NCI-H128 (cell line): Measurements from ENCODE around the gene MICALL2.
"Not testable (repeated sequence)": the region's sequence is repeated elsewhere in the genome, so short reads cannot be mapped to it uniquely, and the experiment has no call there.

Source experiments
- DNase-seq: peaks from one replicate; lab custom pipeline; 2025; ENCODE audit not compliant: unreplicated experiment; lab: John Stamatoyannopoulos, UW

Gene MICALL2

DNA sequence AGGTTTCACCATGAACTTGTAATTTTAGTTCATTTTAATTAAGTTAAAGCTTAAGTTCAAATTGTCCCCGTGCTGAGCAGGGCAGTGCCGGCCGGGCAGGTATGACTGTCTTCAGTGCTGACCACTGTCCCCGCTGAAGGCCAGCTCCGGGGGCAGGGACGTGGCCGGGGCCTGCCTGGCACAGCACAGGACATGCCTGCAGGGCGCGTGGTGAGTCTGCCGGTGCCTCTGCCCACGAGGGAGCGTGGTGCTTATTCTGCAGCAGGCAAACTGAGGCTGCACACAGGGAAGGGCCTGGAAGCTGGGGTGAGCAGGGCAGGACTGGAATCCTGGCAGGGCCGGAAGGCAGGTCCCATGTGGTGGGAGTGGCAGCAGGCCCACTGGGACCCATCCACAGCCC, 9.8 kb downstream of the MICALL2 start:
- no peak for DNase-seq

DNA sequence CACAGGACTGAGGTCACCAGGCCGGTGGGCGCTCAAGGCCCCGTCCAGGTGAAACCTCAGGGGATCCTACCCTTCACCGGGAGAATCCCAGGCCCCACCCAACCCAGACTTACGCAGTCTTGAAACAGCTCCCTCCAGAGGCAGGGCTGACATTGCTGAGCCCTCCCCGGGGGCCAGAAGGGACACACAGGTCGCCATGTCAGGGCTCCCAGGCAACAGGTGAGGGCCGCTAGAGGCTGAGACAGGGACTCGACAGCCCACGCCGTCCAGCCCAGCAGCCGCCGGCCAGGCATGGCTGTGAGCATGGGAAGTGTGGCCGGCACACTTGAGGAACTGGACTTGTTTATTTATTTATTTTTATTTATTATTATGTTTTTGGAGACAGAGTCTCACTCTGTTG, 10.3 kb downstream of the MICALL2 start:
- DNase-seq, result no peak

DNA sequence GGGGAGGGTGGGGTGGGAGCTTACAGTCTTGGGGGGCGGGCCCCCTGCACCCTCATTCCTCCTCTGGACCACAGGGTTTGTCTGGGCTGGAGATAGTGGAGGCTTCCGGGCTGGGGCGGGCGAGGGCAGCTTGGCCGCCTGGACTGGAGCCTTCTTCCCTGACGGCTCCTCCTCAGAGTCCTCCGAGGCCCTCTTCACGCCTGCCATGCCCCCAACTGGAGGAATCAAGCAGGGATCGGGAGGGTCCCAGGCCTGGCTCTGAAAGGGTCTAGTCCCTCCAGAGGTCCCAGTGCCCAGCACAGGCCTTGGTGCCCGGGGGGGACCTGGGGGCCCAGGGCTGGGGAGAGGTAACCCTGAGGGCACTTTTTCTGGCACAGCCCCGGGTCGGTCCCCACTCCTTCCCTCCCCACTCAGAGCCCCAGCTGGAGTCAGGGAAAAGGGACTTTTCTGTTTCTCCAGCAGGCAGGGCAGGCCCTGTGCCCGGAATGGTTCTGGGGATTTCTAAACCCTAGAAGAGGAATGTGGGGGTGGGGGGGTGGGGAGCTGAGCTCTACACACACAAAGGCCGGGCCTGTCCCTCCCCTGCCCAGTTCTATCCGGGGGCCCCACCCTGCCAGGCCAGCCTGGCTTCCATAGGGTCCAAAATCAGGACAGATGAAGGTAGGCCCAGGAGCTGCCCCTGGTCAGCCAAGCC, 11.6 kb downstream of the MICALL2 start:
- DNase-seq, result no peak

DNA sequence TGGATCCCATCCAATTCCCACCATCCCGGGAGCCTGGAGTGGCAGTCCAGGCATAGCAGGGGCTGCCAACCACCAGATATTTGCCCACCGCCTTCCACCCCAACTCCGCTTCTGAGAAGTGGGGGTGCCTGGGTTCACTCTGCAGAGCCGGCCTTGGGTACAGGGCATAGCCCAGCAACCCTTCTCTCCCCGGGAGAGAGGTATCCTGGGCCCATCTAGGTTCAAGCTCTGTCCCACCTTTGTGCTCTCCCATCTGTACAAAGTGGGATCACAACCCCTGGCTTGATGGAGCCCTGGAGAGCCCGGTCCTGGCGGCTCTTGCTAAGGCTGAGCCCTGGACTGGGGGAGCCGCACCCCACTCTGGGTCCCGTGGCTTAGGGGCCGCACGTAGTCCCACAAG, 12.2 kb downstream of the MICALL2 start:
- no peak for DNase-seq

DNA sequence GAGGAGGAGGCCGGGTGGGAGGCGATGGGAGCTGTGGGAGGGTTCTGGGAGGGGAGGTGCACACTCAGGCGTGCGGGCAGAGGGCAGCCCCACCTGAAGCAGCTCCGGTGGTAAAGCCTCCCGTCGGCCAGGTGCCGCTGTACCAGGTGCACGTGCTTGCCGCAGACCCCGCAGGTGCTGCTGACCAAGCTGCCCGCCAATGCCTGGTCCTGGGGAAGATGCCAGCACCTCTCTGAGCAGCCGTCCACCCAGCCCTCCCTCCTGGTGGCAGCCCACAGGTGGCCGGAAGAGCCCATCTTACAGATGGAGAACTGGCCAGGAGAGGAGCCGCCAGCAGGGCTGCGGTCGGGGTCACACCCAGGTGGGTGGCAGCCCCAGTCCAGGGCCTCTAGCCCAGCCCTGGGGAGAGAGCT, 12.6 kb downstream of the MICALL2 start:
- no peak for DNase-seq

DNA sequence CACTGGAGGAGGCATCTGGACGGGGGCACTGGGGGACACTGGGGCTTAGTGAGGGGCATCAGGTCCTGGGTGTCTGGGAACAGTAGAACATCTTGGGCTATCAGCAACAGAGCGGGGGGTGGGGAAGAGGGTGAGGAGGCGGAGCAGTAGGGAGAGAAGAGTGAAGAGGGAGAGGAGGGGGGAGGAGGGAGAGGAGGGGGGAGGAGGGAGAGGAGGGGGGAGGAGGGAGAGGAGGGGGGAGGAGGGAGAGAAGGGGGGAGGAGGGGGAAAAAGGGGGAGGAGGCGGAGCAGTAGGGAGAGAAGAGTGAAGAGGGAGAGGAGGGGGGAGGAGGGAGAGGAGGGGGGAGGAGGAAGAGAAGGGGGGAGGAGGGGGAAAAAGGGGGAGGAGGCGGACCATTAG, 13.2 kb downstream of the MICALL2 start:
- not testable (repeated sequence) for DNase-seq

DNA sequence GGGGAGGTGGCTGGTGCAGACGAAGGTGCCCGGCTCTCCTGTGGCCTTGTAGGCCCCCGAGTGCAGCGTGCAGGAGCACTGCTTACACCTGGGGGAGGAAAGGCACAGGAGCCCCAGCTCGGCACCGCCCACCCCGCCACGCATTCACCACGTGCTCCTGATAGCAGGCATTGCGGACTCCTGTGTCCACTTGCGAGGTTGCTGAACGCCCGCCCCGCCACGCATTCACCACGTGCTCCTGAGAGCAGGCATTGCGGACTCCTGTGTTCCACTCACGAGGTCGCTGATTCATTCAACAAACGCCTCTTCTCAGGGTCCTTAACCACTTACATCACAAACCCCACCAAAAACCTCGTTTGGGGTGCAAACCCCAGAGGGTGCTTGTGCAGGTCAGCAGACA, 13.9 kb downstream of the MICALL2 start:
- no peak for DNase-seq

DNA sequence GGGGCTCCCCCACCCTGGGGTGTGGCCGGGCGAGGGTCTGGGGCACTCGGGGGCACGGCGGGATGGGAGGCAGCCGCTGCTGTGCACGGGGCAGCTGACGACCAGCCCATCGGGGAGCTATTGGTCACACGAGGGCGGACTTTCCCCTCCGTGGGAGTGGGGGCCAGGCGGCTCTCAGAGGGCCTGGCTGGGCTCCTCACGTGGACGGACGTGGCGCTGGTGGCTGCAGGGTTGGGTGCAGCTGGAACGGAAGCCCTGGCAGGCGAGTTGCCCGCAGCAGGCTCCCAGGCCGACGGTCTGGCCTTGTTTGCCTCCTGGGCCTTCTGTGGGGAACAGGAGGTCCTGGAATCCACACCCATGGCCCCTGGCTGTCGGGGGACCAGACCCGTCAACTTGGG, 14.3 kb downstream of the MICALL2 start:
- DNase-seq, result no peak

DNA sequence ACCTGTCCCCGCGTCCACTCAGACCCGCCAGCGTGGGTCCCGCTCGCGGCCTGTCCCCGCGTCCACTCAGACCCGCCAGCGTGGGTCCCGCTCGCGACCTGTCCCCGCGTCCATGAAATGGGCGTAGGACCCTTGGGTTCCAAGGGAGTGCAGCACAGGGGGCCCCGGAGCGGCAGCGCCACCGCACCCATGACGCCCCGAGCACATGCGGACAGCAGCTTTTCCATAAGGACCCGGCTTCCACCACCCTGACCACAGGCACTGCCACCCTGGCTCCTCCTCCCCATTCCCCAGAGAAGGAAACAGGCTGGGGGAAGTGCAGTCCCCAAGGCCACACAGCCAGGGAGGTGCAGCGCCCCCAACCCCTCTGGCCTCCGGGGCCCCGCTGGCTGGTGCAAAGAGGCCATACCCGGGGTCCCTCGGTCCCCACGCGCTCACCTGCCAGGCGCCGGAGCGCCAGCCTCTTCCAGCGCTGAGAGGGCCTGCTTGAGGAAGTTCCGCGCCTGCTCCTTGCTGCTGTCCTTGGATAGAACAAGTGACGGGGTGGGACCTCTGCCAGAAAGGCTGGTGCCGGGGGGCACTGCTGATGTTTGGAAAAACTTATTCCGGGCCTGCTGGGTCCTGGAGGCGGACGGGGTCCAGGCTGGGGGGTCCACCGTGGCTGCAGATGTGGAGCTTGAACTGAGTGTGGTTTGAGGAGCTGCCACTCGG, 14.9 kb downstream of the MICALL2 start:
- no peak for DNase-seq

DNA sequence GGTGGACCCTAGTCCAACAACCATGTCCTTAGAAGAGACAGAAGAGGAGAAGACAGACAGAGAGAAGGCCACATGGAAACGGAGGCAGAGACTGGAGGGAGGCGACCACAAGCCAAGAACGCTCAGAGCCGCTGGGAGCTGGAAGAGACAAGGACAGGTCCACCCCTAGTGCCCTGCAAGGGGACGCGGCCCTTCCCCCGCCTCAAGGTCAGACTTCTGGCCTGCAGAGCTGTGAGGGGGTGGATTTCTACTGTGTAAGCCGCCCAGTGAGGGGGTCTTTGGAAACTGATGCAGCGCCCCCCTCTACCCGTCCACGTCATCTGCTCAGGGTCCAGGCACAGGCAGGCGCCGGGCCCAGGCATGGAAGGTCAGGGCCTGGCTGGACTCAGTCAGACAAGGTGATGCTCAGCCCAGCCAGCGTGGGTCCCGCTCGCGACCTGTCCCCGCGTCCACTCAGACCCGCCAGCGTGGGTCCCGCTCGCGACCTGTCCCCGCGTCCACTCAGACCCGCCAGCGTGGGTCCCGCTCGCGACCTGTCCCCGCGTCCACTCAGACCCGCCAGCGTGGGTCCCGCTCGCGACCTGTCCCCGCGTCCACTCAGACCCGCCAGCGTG, 15.6 kb downstream of the MICALL2 start:
- not testable (repeated sequence) for DNase-seq

DNA sequence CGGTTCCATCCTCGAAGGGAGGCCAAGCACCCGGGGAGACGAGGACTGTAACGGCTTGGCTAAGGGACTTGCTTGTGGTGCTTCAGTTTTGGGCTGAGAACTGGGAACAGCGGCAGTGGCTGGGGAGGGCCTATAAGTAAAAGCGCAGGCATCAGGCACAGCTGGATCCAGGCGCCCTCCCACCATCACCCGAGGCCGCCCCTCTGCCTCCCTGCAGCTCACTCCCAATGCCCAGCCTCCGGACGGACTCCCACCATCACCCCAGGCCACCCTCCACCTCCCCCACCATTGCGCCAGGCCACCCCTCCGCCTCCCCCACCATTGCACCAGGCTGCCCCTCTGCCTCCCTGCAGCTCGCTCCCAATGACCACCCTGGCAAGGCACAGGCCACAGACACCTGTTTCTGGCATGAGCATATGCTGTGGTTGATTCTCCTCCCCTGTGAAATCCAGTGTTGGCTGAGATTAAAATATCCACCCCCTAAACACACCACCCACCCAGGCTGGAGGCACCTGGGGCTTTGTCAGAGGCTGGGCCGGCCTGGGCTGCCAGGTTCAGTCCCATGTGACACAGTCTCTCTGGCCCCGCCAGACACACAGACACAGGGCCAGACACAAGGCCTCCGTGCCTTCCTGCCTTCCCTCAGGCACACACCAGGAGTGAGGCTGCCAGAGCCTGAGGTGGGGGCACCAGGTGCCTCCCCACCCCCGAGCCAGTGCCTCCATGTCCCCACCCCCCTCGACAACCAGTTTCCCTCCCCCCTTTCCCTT, 16.7 kb downstream of the MICALL2 start:
- DNase-seq, result no peak

DNA sequence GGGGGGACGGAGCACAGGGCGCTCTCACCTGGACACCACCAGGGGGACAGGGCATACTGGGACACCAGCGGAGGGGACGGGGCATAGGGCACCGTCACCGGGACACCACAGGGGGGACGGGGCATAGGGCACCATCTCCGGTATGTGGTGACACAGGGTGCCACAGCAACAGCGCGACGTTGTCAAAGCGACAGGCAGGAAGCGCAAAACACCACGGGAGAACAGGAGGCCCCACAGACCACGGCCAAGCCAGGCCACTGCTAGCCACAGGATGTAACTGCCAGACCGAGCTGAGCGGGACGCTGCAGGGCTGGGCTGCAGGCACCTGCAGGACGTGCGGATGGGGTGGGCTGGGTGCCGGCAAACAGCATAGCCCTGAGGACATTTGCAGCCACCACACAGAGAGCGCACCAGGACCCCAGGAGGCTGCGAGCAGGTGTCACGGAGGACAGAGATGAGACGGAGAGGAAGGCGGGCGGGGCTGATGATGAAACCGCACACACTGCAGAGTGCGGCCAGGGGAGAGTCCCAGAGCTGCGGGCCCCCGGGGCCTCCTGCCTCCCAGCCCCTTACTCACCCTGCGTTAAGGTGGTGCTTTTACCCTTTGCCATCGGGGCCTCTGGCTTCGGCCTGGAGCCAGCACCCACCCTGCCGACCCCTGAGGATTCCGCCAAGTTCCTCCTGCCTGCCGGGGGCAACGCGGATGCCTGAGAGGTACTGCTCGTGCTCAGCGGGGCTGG, 17.5 kb downstream of the MICALL2 start:
- no peak for DNase-seq

DNA sequence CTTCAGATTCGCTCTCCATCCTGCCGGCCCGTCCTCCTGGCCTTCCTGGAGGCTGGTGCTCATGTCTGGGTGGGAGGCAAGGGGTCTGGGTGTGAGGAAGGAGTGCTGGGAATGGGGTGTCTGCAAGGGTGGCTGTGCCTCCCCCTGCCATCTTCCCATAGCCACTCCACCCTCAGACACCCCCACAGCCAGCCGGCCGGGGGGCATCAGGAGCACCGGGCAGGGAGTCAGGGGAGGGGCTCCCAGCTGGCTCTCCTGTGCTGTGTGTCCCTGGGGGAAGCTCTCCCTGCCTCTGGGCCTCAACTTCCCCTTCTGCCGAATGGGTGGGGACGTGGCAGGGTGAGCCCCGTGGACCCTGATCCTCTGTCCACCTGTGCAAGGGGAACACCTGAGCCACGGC, 18.6 kb downstream of the MICALL2 start:
- DNase-seq, result no peak

DNA sequence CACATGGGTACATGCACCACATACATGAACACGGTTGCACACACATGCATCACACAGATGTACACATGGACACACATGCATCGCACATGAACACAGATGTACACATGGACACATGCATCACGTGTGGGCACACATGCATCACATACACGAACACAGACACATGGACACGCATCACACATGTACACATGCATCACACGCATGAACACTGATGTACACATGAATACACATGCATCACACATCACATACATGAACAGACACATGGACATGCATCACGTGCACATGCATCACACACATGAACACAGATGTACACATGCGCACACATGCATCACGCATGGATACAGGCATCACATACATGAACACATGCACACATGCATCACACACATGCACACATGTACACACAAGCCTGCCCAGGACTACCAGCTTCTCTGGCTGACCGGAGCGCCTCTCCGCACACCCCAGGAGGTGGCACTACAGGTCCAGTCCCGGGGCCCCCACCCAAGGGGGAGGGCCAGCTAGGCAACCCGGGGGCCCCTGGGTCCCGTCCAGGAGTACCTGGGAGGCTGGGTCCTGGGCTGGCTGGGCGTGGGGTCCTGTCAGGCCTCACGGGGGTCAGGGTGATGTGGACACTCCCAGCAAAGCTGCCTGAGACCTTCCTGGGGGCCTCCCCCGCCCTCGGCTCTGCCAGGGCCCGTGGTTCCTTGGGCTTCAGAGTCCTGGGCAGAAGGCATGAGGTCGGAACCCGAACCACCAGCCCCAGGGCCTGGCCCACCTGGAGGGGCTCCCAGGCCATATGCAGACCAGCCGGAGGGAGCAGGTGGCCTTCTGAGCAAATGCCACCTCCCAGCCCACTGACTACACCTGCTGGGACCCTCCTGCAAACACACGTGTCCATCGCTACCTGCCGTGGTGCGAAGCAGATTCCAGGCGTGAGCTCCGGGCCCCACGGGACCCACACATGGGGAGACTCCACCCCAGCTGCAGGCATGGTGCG, 19.6 kb downstream of the MICALL2 start:
- DNase-seq, result no peak

DNA sequence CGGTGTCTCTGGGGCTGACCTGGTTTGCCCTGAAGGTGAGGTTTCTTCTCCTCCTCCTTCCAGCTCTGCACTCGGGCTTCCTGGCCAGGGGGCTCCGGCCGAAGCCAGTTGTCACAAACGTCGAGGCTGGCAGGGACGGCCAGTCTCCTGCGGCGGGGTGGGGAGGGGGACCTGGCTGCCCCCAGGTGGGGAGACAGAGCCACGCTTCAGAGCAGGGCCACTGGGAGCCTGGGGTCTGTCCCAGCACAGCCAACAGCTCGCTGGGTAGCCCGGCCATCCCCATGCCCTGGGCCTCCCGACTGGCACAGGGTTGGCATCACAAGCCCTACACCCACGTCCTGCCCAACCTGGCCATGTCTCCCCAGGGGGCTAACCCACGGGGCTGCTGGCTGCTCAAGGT, 20.4 kb downstream of the MICALL2 start:
- DNase-seq, result no peak

DNA sequence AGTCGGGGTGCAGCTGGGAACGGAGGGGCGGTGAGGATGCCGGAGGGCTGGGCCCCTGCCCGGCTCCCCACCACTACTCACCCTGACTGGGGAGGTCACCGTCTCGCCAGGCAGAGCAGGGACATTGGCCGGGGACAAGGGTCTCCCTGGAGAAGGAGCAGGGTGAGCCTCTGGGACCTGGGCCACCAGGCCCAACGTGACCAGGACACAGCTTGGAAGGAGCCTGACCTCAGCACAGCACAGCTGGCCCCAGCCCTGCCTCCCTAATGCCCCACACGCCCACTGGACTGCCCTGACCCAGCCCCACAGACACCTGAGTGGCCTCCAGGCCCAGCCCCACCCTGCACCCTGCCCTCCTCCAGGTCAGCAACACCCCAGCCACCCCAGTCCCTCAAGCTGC, 21.1 kb downstream of the MICALL2 start:
- DNase-seq, result no peak

DNA sequence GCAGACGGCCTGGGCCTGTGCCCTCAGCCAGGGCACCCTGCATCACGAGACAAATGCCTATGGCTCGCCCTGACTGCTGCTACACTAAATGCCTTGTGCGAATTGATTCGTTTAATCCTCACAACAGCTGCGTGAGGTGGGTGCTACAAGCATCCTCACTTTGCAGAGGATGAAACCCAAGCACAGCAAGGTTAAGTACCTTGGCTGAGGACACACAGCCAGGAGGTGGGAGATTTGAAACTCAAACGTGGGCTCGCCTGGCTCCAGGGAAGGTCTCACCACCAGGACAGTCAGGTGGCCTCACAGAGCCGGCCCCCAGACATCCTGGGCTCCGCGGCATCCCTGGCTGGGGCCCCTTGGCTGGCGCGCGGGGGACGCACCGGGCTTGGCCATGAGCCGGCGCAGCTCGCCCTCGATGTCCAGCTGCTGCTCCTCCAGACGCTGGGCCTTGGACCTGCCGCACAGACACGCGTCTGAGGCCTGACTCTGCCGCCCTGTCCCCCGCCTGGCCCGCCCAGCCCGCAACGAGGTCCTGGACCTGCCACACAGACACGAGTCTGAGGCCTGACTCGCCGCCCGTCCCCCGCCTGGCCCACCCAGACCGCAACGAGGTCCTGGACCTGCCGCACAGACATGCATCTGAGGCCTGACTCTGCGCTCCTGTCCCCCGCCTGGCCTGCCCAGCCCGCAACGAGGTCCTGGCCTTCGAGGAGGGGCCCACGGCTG, 22.0 kb downstream of the MICALL2 start:
- DNase-seq, result no peak

DNA sequence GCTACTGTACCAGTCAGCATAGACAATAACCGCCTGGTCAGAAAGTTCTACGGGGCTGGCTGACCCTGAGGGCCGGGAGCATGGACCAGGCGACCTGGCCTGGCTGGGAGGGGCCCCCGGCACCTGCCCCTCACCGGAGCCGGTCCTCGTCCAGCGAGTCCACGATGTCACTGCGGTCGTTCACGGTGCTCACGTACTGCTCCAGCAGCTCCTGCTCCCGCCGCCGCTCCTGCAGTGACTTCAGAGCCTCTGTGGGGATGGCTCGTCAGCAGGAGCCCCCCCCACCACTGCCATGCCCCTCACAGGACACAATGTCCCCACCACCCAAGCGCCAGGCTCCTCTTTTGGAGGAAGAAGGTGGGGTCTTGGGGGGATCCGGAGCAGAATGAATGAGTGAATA, 22.7 kb downstream of the MICALL2 start:
- DNase-seq, result no peak
